PC-3 (cell line): ENCODE data around the gene LAMA2. TPM values are rescaled to one million over a fixed set of nuclear protein-coding genes. Genes with fewer than 3 reads are reported as not detected.

Source experiments
- ATAC-seq: fragments of 200-7000 bp; cut with Tn5 transposase; 2 replicates; pipeline ENCODE4 v1.9.1; 2020; ENCODE audit warnings: mild to moderate bottlenecking, moderate library complexity
- BruUV-seq: library from RNA; stranded (reverse); fragments of 400-500 nt; replicated peaks from 2 replicates; lab custom pipeline; 2021; lab: Mats Ljungman, UMichigan
- CTCF ChIA-PET: fragments of 300-600 bp; sonication (Branson Sonifier 250); formaldehyde crosslinking; loops from one replicate; lab custom pipeline; 2022; ENCODE audit warnings: antibody characterized with exemption; lab: Charles Lee
- POLR2A ChIA-PET: fragments of 300-600 bp; sonication (Branson Sonifier 250); formaldehyde crosslinking; loops from one replicate; lab custom pipeline; 2022; ENCODE audit warnings: antibody characterized with exemption; ENCODE audit not compliant: unreplicated experiment; lab: Charles Lee
- DNase-seq: peaks from one replicate; pipeline ENCODE4 v3.0.0-alpha.2; 2015
- H2AFZ ChIP-seq: fragments of 300-600 bp; sonication (generic); 2 replicates; pipeline ENCODE4 v1.6.0; 2016; ENCODE audit warnings: antibody characterized with exemption, low read length
- H3F3A ChIP-seq: fragments of 300-600 bp; sonication (generic); one replicate; pipeline ENCODE4 v1.6.0; 2017; ENCODE audit warnings: antibody characterized with exemption, low read length, control low read depth, mild to moderate bottlenecking; ENCODE audit not compliant: unreplicated experiment
- H3K27ac ChIP-seq: fragments of 300-600 bp; sonication (generic); 2 replicates; pipeline ENCODE4 v1.5.1; 2016; ENCODE audit warnings: mild to moderate bottlenecking, low read length
- H3K27me3 ChIP-seq: fragments of 300-600 bp; sonication (generic); 2 replicates; pipeline ENCODE4 v1.6.1; 2016; ENCODE audit warnings: low read length, mixed read lengths
- H3K36me3 ChIP-seq: fragments of 300-600 bp; sonication (generic); 2 replicates; pipeline ENCODE4 v1.6.1; 2016; ENCODE audit warnings: low read depth, mixed run types, low read length, mixed read lengths
- H3K4me1 ChIP-seq: fragments of 300-600 bp; sonication (generic); 2 replicates; pipeline ENCODE4 v1.5.1; 2016; ENCODE audit warnings: low read length; ENCODE audit not compliant: insufficient read depth
- H3K4me2 ChIP-seq: fragments of 300-600 bp; sonication (generic); 2 replicates; pipeline ENCODE4 v1.6.0; 2016; ENCODE audit warnings: low read length
- H3K4me3 ChIP-seq: fragments of 300-600 bp; sonication (generic); 2 replicates; pipeline ENCODE4 v1.5.1; 2016; ENCODE audit warnings: mild to moderate bottlenecking, low read length, mixed read lengths
- H3K79me2 ChIP-seq: fragments of 300-600 bp; sonication (generic); 2 replicates; pipeline ENCODE4 v1.6.1; 2017; ENCODE audit warnings: low read length, mixed read lengths
- H3K9ac ChIP-seq: fragments of 300-600 bp; sonication (generic); 2 replicates; pipeline ENCODE4 v1.6.0; 2016; ENCODE audit warnings: mild to moderate bottlenecking, low read length
- H3K9me2 ChIP-seq: fragments of 300-600 bp; sonication (generic); replicated peaks from 2 replicates; pipeline ENCODE4 v1.6.1; 2016; ENCODE audit warnings: mixed run types, low read length, mixed read lengths
- H3K9me3 ChIP-seq: fragments of 300-600 bp; sonication (generic); 2 replicates; pipeline ENCODE4 v1.6.1; 2016; ENCODE audit warnings: low read length, mixed read lengths
- H4K20me1 ChIP-seq: fragments of 300-600 bp; sonication (generic); 2 replicates; pipeline ENCODE4 v1.6.1; 2016; ENCODE audit warnings: low read length, mixed read lengths
- CTCF ChIP-seq: fragments of 300-600 bp; sonication (generic); conservative IDR thresholded peaks from 2 replicates; pipeline ENCODE4 v1.5.1; 2017; ENCODE audit warnings: antibody characterized with exemption, low read depth, mild to moderate bottlenecking, low read length
- EZH2 ChIP-seq: fragments of 300-600 bp; sonication (generic); IDR thresholded peaks from one replicate; pipeline ENCODE4 v1.6.1; 2017; ENCODE audit warnings: antibody characterized with exemption, mild to moderate bottlenecking, low read length; ENCODE audit not compliant: unreplicated experiment
- EZH2phosphoT487 ChIP-seq: fragments of 300-600 bp; sonication (generic); IDR thresholded peaks from 2 replicates; pipeline ENCODE4 v1.6.1; 2018; ENCODE audit warnings: mild to moderate bottlenecking, antibody characterized with exemption, low read length, borderline replicate concordance
- intact Hi-C: fragments of 100-400 bp; cut with micrococcal nuclease; formaldehyde crosslinking; loops from 2 replicates; pipeline ENCODE4 v1.9.0; 2023
- total RNA-seq: library from RNA; depleted of rRNA; stranded (reverse); fragments of >200 nt; gene quantifications from 2 replicates; pipeline ENCODE4 v1.2.3, GENCODE V29; 2014

LAMA2 gene
- total RNA-seq, 1 experiment from 2014 or later, result 0.22 TPM

GRCh38 chr6:129368970-129369369 lies 486.0 kb downstream of the LAMA2 start:
- no peak for DNase-seq
- no peaks in the 10 kb centered on the region for H3K4me1 ChIP-seq
- no peaks in the 10 kb centered on the region for H3K9me3 ChIP-seq
- BruUV-seq, result no TSS peak
- H3K36me3 ChIP-seq, result no peaks in the 10 kb centered on the region
- H3F3A ChIP-seq, result no peaks in the 10 kb centered on the region
- no peak overlapping the region for H3K4me3 ChIP-seq
- H3K9ac ChIP-seq, result no peak overlapping the region
- no peak overlapping the region for H2AFZ ChIP-seq
- POLR2A ChIA-PET, result no interaction called here
- no peak overlapping the region for H3K27ac ChIP-seq
- H3K9me2 ChIP-seq, result no peaks in the 10 kb centered on the region
- intact Hi-C loops, result no loop called here
- H3K27me3 ChIP-seq, result no peaks in the 10 kb centered on the region
- CTCF ChIA-PET, result no interaction called here
- H4K20me1 ChIP-seq, result no peaks in the 10 kb centered on the region
- no peak for ATAC-seq
- no peaks in the 10 kb centered on the region for H3K79me2 ChIP-seq
- no peak overlapping the region for H3K4me2 ChIP-seq
- TF ChIP-seq EZH2 (no peak), EZH2phosphoT487 (no peak), CTCF (no peak)

- Histone ChIP-seq H3K9ac (no peak overlapping the region), H3K4me2 (peak overlapping the region; percentile 55), H3K27ac (no peak overlapping the region), H2AFZ (peak overlapping the region; percentile 65; the same call in 1 of the 2 replicates), H3K4me3 (no peak overlapping the region), H3K9me3 (no peaks in the 10 kb centered on the region), H3K36me3 (no peaks in the 10 kb centered on the region), H3K27me3 (no peaks in the 10 kb centered on the region), H3F3A (no peaks in the 10 kb centered on the region), H3K4me1 (no peaks in the 10 kb centered on the region), H4K20me1 (no peaks in the 10 kb centered on the region), H3K9me2 (no peaks in the 10 kb centered on the region), H3K79me2 (no peaks in the 10 kb centered on the region)
- POLR2A ChIA-PET, result no interaction called here
- CTCF ChIA-PET, result interaction anchor here (1.0 kb wide), 2 partner anchors 390 to 562 kb away, joined by 4 to 11 read pairs; no protein-coding TSS in a partner anchor
- DNase-seq (no peak), ATAC-seq (no peak)
- no TSS peak for BruUV-seq
- intact Hi-C loops, result loop anchor here (1.0 to 10.0 kb wide), 6 partner anchors 51 to 635 kb away; no protein-coding TSS in a partner anchor
- TF ChIP-seq EZH2 (no peak), CTCF (no peak), EZH2phosphoT487 (no peak)
These were observed 486.8 kb downstream of the LAMA2 start for GRCh38 chr6:129369737-129370136.

GRCh38 chr6:129370268-129370916 lies 487.5 kb downstream of the LAMA2 start:
- no peaks in the 10 kb centered on the region for H3K27me3 ChIP-seq
- H3K9me2 ChIP-seq, result no peaks in the 10 kb centered on the region
- TF ChIP-seq EZH2 (no peak), CTCF (peak; percentile 79)
- H2AFZ ChIP-seq, result peak overlapping the region; percentile 65
- H4K20me1 ChIP-seq, result no peaks in the 10 kb centered on the region
- intact Hi-C loops, result loop anchor here (1.0 to 10.0 kb wide), 6 partner anchors 52 to 636 kb away; no protein-coding TSS in a partner anchor
- POLR2A ChIA-PET, result interaction anchor here (0.7 kb wide), 1 partner anchor 127 kb away, joined by 4 read pairs; no protein-coding TSS in a partner anchor
- no peak overlapping the region for H3K9ac ChIP-seq
- H3K9me3 ChIP-seq, result no peaks in the 10 kb centered on the region
- H3K4me3 ChIP-seq, result peak overlapping the region; percentile 15; the same call in 1 of the 2 replicates
- BruUV-seq, result no TSS peak
- no peaks in the 10 kb centered on the region for H3K4me1 ChIP-seq
- DNase-seq (peak; percentile 66), ATAC-seq (peak; percentile 27; the same call in 1 of the 2 replicates)
- H3F3A ChIP-seq, result no peaks in the 10 kb centered on the region
- H3K36me3 ChIP-seq, result no peaks in the 10 kb centered on the region
- H3K4me2 ChIP-seq, result peak overlapping the region; percentile 55
- CTCF ChIA-PET, result interaction anchor here (0.7 to 1.0 kb wide), 6 partner anchors 52 to 647 kb away, joined by 3 to 11 read pairs (median 4); no protein-coding TSS in a partner anchor
- H3K27ac ChIP-seq, result no peak overlapping the region
- no peaks in the 10 kb centered on the region for H3K79me2 ChIP-seq
